NCI-H2107 treated with DMSO at 0.1 percent for 48 hours (cell line): ENCODE data around the gene TPK1.
"Not testable (repeated sequence)": the region's sequence is repeated elsewhere in the genome, so short reads cannot be mapped to it uniquely, and the experiment has no call there.

ENCODE experiments used
- DNase-seq: peaks from one replicate; lab custom pipeline; 2025; ENCODE audit not compliant: unreplicated experiment; lab: John Stamatoyannopoulos, UW

Gene TPK1

DNA sequence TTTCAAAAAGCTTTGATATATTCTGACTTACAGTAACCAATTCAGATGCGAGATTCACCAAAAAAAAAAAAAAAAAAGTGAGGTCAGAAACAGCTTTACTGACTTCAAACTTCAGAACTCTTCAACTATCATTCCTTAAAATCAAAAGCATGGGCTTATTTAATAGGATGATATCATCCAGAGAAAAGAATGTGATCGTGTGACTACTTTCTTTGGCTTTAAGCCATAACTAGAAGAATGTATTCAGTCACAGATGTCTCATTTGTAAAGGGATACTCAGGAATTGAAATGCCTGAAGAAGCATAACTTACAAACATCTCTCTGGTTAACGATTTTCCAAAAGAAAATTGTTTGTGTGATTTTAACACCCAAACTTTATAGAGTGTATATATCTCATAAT lies 11.5 kb downstream of the TPK1 start:
- no peak for DNase-seq

DNA sequence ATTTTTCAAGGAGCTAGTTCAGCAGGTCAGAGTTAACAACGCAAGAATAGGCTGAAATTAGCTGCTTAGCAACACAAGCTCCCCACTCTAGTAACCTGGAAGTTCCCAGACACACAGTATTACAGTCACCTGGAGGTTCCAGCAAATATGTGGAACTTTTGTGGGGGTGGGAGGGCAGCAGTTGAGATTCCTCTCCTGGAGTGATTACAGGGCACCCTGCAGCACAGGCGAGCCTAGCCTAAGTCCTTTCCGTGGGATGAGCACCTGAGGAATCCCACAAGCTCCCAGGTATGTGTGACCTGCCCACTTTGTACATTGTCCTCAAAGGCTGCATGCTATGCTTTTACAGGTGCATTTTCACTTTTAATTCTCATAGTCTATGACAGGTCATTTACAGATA lies 13.6 kb downstream of the TPK1 start:
- DNase-seq: no peak

DNA sequence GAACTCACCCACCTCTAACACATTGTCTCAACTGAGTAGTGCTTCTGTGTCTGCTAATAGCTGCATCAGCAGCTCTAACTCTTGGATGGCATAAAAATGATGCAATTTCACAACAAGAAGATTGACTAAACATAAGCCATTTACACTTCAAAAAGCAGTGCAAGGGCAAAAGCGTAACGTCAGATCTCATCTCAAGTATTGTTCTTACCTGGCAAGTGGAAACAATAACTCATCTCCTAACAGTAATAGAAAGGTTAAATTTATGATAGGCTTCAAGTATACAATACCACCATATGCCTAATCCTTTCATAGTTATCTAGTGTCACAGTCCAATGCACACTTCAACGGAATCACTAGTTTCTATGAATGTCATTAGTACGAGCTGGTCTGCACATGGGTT lies 14.8 kb downstream of the TPK1 start:
- no peak for DNase-seq

DNA sequence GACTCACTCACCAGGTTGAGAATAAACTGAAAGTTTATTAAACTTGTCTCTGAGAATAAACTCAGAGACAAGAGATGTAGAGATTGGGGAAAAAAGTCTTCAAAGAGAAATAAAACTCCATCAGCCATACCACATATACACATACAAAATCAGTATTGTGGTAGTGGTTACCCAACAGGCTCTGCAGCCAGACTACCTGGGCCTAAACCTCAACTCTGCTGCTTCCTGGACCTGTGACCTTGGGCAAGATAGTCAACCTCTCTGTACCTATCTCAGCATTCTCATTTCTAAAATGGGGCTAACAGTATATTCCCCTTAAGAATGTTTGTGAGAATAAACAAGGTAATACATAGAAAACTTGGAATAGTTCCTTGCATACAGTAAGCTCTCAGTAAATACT lies 15.3 kb downstream of the TPK1 start:
- no peak for DNase-seq

DNA sequence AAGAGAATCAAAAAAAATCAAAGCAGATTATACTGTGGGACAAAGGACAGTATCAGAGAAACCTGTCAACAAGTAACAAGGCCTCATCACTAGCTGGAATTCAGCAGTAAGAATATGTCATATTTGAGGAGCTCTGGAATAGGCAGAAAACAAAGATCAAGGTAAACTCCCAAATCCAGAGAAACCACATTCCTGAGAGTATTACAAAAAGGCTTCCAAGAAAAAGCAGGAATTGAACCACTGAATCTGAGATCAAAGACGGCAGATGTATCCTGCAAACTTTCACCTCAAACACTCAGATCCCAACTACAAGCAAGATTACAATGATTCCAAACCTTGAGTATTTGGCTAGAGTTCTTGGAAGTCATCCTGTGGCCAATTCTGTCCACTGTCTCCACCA lies 16.3 kb downstream of the TPK1 start:
- no peak for DNase-seq

DNA sequence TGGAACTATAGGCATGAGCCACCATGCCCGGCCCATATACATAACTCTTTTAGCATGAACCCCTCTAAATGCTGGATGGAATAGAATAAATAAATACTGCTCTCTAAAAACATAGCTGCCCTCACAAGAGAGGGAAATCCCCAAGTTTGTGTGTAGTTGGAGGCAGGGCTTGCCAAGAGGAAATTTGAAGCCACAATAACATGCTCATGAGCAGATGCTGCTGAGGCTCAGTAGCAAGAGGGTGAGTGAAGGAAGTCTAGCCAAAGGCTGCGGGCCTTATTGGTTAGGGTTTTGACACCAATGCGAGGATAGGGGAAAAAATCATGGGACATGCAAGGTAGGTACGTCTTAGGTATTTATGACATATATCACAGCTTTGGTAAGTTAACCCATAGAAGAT lies 17.3 kb downstream of the TPK1 start:
- no peak for DNase-seq

DNA sequence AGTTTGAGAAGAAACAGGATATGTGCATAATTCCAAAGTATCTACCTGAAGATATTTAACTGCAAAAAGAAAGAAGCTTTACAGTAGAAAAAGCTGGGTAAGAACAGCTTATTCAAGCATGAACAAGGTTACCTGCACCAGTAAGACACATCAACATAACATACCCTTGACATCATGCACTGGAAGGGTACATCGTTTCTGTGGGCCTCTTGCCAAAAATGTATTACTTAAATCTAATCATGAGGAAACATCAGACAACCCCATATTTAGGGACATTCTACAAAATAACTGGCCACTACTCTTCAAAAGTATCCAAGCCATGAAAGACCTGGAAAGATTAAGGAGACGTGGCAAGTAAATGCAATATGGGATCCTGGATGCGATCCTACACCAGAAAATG lies 18.9 kb downstream of the TPK1 start:
- DNase-seq: no peak

DNA sequence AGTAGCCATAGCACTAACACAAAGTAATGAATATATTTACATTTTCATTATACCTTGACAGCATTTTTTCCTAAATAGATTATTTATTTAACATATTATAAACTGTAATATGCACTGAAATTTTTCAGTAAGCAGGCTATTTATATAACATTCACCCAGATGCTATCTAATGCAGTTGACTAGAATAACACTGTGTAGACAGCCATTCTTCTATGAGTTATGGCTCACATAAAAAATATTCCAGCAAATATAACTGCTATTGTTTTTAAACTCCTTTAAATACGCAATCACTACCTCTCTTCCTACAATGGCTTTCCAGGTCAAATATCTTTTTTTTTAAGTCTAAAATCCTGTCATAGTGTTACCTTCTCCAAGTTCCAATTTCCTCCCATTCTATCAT lies 21.6 kb downstream of the TPK1 start:
- no peak for DNase-seq

DNA sequence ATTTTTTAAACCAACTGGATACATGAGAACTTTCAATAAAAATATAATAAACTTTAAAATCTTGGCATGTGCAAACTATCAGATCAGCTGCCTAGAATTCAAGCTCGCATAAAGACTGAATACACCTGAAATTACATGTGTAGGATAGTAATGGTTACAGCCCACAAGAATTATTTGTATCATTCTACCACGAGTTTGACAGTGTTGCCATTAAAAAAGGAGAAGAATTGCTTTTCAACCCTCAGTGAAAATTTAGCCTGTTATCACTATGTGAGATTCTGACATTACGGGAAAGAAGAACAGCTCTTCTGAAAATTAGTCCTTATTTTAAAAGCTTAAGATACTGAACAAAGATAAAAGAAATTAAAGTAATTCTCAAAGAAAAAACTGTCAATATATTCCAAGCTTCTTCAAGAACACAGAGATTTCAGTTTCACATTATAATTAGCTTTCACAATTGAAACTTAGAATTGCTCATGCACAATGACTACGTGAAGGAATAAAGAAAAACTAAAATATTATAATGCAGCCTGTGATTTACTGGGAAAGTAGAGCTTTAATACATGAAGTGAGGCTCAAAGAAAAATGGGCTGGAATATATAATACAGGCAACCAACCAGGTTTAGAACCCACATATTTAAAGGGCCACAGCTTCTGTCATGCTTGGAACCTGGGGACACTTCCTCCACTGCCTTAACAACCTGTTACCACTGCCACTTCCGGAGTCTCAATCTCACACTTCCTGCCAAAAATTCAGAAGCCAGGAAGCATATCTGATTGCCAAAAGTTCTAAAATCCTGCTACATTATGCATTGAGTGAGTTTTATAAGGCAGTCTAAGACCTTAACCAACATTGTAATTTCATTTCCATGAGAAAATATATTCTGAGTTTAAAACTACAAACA lies 23.2 kb downstream of the TPK1 start:
- DNase-seq: no peak

DNA sequence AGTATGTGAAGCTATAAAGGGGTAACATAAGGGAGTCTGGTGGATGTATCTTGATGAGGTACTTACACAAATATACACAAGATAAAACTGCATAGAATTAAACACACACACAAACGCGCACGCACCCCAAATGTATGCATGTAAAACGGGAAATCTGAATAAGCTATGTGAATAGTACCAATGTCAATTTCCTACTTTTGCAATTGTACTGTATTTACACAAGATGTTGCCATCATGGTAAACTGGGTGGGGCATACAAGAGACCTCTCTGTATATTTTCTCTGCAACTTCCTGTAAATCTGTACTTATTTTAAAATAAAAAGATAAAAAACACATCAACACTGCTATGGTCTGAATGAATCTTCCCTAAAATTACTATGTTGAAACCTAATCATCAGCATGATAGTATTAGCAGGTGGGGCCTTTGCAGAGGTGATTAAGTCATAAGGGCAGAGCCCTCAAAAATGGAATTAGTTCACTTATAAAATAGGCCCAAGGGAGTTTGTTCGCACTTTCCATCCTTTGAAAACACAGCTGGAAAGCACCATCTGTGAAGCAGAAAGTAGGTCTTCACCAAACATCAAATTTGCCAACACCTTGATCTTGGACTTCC lies 30.1 kb downstream of the TPK1 start:
- no peak for DNase-seq

DNA sequence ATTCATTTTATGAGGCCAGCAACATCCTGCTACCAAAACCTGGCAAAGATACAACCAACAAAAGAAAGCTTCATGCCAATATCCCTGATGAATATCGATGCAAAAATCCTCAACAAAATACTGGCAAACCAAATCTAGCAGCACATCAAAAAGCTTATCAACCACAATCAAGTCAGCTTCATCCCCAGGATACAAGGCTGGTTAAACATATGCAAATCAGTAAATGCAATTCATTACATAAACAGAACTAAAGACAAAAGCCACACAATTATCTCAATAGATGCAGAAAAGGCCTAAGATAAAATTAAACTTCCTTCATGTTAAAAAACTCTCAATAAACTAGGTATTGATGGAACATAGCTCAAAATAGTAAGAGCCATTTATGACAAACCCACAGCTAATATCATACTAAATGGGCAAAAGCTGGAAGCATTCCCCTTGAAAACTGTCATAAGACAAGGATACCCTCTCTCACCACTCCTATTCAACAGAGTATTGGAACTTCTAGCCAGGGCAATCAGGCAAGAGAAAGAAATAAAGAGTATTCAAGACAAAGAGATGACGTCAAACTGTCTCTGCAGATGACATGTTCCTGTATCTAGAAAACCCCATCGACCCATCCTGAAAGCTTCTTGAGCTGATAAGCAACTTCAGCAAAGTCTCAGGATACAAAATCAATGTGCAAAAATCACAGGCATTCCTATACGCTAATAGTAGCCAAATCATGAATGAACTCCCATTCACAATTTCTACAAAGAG lies 35.0 kb downstream of the TPK1 start:
- DNase-seq: not testable (repeated sequence)

DNA sequence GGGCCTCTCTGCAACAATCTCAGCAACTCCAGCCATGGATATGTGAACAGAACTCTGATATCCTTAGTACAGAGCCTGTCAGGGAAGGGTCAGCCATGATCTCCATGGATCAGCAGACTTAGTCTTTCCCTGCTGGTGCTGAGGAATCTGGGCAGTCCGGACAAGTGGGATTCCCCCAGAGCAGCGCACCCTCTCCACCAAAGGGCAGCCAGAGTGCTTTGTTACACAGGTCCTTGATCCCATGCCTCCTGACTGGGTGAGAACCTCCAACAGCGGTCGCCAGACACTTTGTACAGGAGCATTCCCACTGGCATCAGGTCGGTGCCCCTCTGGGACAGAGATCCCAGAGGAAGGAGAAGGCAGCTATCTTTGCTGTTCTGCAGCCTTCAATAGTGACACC lies 38.9 kb downstream of the TPK1 start:
- DNase-seq: no peak

DNA sequence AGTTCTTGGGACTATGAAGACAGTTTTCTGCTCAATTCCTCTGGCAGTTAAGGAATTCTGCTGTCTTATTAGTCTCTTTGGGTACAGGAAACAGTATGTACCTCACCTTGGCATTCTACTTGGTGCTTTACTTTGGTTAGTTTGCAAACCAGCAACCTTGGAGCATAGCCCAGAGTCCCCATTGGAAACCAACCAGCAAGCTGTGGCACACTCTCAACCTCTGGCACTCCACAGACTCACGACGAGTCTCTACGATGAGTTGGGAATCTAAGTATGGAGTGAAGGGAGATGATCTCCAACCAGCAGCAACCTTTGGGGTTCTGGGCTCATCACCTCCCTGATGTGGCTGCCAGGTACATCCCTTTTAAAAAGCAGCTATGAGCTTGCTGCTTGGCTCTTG lies 43.8 kb downstream of the TPK1 start:
- DNase-seq: no peak

DNA sequence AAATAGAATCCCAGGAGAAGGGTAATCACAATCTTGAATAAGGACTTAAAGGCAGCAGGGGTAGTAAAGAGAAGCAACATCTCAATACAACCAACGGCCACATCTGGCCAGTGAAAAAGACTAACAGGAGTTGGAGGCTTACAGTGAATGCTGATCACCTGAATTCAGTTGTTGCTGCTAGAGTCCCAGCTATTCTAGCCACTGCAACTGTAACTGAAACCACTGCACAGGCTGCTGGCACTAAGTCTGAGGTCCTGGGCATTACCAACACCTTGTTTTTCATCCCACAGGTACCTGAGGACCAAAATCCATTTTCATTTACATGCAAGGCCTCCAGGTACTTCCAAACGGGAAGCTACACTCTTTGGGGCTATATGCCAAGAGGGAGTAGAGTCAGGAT lies 44.4 kb downstream of the TPK1 start:
- DNase-seq: no peak

DNA sequence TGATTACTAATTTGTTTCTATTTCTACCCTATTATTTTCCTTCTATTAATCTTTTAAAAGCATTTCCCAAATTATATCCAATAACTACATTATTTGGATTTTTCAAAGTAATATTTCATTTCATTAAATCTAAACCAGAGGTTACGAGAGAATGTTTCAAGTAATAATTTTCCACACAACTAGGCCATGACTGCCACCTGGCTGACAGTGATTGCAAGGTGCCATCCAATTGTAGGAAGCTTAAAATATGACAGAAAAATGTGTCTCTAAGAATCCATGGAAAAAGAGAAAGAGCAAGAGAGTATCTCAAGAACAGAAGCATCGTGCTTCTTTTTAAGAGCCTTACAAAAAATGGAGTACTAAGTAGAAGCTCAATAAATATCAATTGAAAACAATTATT lies 48.7 kb downstream of the TPK1 start:
- DNase-seq: no peak

DNA sequence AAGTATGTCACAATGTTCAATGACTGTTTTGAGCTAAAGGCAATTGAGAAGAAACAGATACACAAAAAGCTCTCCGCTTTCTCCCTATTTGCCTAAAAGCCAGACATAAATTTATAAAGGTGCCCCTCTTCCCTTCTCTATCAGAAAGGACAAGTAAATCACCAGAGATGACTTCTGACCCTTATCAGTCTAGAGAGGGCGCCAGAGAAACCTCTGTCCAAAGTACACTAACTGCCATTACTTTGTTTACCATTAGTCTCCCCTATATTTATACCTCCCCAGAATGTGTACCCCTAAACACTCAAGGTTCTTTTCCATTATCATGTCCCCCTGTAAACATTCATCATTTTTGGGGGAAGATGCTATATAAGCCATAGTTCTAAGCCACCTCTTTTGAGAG lies 49.3 kb downstream of the TPK1 start:
- no peak for DNase-seq

DNA sequence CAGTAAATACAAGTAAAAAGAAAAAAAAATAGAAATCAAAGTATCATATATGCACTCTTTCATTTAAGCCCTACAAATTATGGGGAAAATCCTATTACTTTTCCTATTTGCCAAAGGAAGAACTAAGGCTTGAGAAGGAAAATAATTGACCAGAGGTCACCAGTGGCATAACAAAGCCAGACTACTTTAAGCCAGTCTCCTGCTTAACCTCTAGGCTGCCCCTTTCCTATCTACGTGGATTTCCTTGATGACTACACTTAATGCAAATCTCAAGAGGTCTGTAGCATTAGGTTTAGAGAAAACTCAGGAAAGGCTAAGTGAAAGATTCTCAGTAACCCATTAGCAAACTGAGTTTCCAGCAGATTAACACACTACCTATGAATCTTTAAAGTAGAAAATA lies 49.8 kb downstream of the TPK1 start:
- DNase-seq: no peak

DNA sequence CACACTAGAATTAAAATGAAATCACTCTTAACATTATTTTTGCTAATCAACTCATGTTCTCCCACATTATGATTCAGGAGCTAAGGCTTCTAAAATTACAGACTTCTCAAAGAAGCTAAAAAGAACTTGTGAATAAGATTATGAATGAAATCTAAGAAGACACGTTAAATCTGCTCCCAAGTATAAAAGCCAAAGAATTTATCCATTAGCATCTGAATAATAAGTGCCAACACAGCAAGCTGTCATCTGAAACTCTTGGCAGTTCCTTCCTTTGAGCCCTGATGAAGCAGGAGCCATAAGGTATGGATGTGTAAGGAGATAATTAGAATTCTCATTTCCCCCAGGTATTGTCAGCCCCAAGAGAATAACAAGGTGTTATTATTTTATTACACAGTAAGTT lies 50.3 kb downstream of the TPK1 start:
- no peak for DNase-seq

DNA sequence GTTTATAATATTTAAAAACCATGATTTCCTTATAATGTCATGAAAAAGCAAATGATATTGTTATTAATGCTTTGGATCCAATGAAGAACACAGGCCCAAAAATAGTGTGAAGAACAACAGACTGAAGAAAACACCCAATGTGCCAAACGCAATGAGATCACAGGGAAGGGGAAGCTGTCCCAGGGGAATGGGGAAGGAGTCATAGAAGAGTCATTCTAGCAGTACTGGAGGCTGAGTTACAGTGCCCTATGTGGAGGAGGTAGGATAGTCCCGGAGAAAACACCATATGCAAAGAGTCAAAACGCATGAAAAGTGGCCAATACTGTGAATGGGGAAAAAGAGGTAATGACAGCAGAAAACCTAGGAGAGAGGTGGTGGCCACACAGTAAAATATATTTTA lies 50.9 kb downstream of the TPK1 start:
- no peak for DNase-seq

DNA sequence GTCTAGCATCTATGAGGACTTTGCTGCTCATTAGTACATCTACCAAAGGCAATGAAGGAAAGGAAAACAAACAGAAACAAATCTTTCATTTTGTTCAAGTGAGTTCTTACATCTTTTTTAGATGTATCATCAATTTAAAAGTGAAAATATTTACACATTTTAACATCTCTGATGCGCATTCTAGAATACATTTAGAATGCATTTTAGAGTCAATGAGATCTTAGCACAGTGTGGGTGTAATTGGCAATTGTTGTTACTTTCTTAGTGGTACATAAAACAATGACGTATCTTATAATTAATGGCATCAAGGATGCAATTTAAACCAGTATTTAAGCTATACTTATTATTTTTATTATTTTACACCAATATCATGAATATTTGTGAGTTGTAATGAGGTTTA lies 51.4 kb downstream of the TPK1 start:
- no peak for DNase-seq

DNA sequence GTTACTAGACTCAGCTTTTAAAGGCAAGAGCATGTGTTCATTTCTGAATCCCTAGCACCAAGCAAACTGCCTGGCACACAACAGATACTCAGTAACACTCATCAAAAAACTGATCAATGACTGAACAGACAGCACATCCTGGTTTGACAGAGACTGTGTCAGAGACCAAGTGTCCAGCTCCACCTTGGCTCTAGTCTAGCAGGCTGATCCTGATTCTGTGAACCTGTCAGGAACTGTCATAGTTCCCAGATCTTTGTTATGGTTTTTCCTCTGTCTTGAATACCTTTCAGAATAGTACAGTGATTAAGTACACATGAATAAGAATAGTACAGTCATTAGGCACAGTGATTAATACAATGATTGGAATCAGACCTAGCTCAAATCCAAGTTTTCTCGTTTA lies 53.0 kb downstream of the TPK1 start:
- no peak for DNase-seq

DNA sequence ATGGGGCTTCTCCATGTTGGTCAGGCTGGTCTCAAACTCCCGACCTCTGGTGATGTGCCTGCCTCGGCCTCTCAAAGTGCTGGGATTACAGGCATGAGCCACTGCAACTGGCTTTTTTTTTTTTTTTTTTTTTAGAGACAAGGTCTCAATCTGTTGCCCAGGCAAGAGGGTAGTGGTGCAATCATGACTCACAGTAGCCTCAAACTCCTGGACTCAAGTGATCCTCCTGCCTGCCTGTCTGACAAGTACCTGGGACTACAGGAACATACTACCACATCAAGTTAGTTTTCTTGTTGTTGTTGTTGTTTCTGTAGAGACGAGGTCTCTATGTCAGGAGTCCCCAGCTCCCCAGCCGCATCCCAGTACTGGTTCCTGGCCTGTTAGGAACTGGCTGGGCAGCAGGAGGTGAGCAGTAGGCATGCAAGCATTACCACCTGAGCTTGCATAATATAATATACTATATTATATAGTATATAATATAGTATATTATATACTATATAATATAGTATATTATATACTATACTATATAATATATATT lies 55.7 kb downstream of the TPK1 start:
- no peak for DNase-seq
